RCC 7860 (cell line): ENCODE results near the gene ECHDC3.
"Not testable (repeated sequence)": the region's sequence is repeated elsewhere in the genome, so short reads cannot be mapped to it uniquely, and the experiment has no call there.

ENCODE experiments used
- DNase-seq: peaks from one replicate; pipeline ENCODE4 v3.0.0-alpha.2; 2015; ENCODE audit warnings: low spot score
- FAIRE-seq: peaks from 2 replicates; lab custom pipeline; 2012; peaks lifted over from hg19 to GRCh38; lab: Jason Lieb, UNC

Gene ECHDC3

GRCh38 chr10:11742009-11742778 is at the start of gene ECHDC3:
ECHDC3 (plus strand) TSS chr10:11742382; CDS start chr10:11742577, 195 bp downstream.
- FAIRE-seq (no peak), DNase-seq (no peak)

- FAIRE-seq, result no peak
- DNase-seq, result no peak
Observed at GRCh38 chr10:11693376-11693775, 48.8 kb upstream of the ECHDC3 start.

- FAIRE-seq, result no peak
- DNase-seq, result no peak
Observed at GRCh38 chr10:11695779-11696178, 46.4 kb upstream of the ECHDC3 start.

- no peak for FAIRE-seq
- DNase-seq, result peak; percentile 37
Observed at GRCh38 chr10:11697718-11698527, 44.3 kb upstream of the ECHDC3 start.

- FAIRE-seq, result no peak
- no peak for DNase-seq
Observed at GRCh38 chr10:11698691-11699549, 43.3 kb upstream of the ECHDC3 start.

- DNase-seq (peak; percentile 19), FAIRE-seq (no peak)
Observed at GRCh38 chr10:11699550-11700097, 42.6 kb upstream of the ECHDC3 start.

GRCh38 chr10:11700539-11700938 is 41.6 kb upstream of the ECHDC3 start:
- FAIRE-seq, result no peak
- DNase-seq, result no peak

GRCh38 chr10:11701451-11702095 is 40.6 kb upstream of the ECHDC3 start:
- DNase-seq, result no peak
- no peak for FAIRE-seq

GRCh38 chr10:11702264-11702663 is 39.9 kb upstream of the ECHDC3 start:
- FAIRE-seq (no peak), DNase-seq (no peak)

GRCh38 chr10:11704092-11704491 is 38.1 kb upstream of the ECHDC3 start:
- DNase-seq (no peak), FAIRE-seq (no peak)

GRCh38 chr10:11705722-11706121 is 36.5 kb upstream of the ECHDC3 start:
- FAIRE-seq, result no peak
- DNase-seq, result no peak

- FAIRE-seq (no peak), DNase-seq (no peak)
Observed at GRCh38 chr10:11706895-11707567, 35.2 kb upstream of the ECHDC3 start.

- DNase-seq (no peak), FAIRE-seq (no peak)
Observed at GRCh38 chr10:11707624-11708350, 34.4 kb upstream of the ECHDC3 start.

- not testable (repeated sequence) for FAIRE-seq, DNase-seq
Observed at GRCh38 chr10:11708801-11709200, 33.4 kb upstream of the ECHDC3 start.

- no peak for FAIRE-seq
- no peak for DNase-seq
Observed at GRCh38 chr10:11712744-11713143, 29.4 kb upstream of the ECHDC3 start.

GRCh38 chr10:11713186-11713743 is 28.9 kb upstream of the ECHDC3 start:
- DNase-seq (no peak), FAIRE-seq (no peak)

GRCh38 chr10:11713963-11714362 is 28.2 kb upstream of the ECHDC3 start:
- DNase-seq (no peak), FAIRE-seq (no peak)

- no peak for FAIRE-seq
- no peak for DNase-seq
Observed at GRCh38 chr10:11714750-11715365, 27.3 kb upstream of the ECHDC3 start.
